Measurements from ENCODE around the gene SPINT2. TPM values are rescaled to one million over a fixed set of nuclear protein-coding genes. Genes with fewer than 3 reads are reported as not detected.
A peak's percentile ranks its signal among the peaks of the same experiment; 100 is the strongest.

SPINT2 gene
- total and polyA plus RNA-seq, 2 of the 13 experiments (the other 11 are each of a cell fraction or from before 2014, with no cell fraction given), result 0.31 to 0.77 TPM

GRCh38 chr19:38224014-38224862 lies 40.1 kb upstream of the SPINT2 start, which contains the start of gene DPF1 (continued):
- TF ChIP-seq IKZF5 (CRISPR knock-in tag; IDR thresholded peaks at IDR 0.05) (0 out of 2 replicates have a peak, but pooled peaks have one; percentile 43), LCORL (IDR thresholded peaks at IDR 0.05) (no peak), LCORL (CRISPR knock-in tag; IDR thresholded peaks at IDR 0.05) (peak; percentile 69), KDM2A (CRISPR knock-in tag; IDR thresholded peaks at IDR 0.05; ENCODE audit: borderline replicate concordance, low read depth) (peak; percentile 42), SOX5 (CRISPR knock-in tag; IDR thresholded peaks at IDR 0.05; ENCODE audit: borderline replicate concordance) (peak; percentile 15; the same call in 1 of the 2 replicates), RBM22 (optimal IDR thresholded peaks at IDR 0.05; ENCODE audit: low read length) (no peak), ZBTB38 (CRISPR knock-in tag; IDR thresholded peaks at IDR 0.05) (peak; percentile 57), SALL2 (CRISPR knock-in tag; IDR thresholded peaks at IDR 0.05) (0 out of 2 replicates have a peak, but pooled peaks have one; percentile 29), SP4 (CRISPR knock-in tag; IDR thresholded peaks at IDR 0.05) (peak; percentile 98), ZNF562 (CRISPR knock-in tag; IDR thresholded peaks at IDR 0.05; ENCODE audit: borderline replicate concordance) (no peak), RXRA (CRISPR knock-in tag; IDR thresholded peaks at IDR 0.05) (peak; percentile 24; the same call in 1 of the 2 replicates), POLR2A (IDR thresholded peaks at IDR 0.05; ENCODE audit: insufficient read depth in 1 of 2, low read depth in 2 of 2, low read length in 2 of 2) (peak; percentile 42 to 49; a peak in 2 of 4 replicates), NFYB (CRISPR knock-in tag; IDR thresholded peaks at IDR 0.05) (peak; percentile 88), ZNF530 (CRISPR knock-in tag; IDR thresholded peaks at IDR 0.05; ENCODE audit: low read depth) (no peak), IRF9 (CRISPR knock-in tag; IDR thresholded peaks at IDR 0.05; ENCODE audit: borderline replicate concordance) (peak; percentile 36; the same call in 1 of the 2 replicates), ZBTB37 (CRISPR knock-in tag; IDR thresholded peaks at IDR 0.05) (no peak), ZMYM4 (CRISPR knock-in tag; IDR thresholded peaks at IDR 0.05) (peak; percentile 44; the same call in 1 of the 2 replicates), NONO (IDR thresholded peaks at IDR 0.05) (no peak), NONO (CRISPR knock-in tag; conservative IDR thresholded peaks at IDR 0.05) (peak; percentile 66), HOXA3 (CRISPR knock-in tag; IDR thresholded peaks at IDR 0.05) (peak; percentile 36; the same call in 1 of the 2 replicates), MXD4 (CRISPR knock-in tag; IDR thresholded peaks at IDR 0.05) (peak; percentile 47; the same call in 1 of the 2 replicates), HINFP (CRISPR knock-in tag; IDR thresholded peaks at IDR 0.05; ENCODE audit: low read depth) (0 out of 2 replicates have a peak, but pooled peaks have one; percentile 51), MLX (CRISPR knock-in tag; IDR thresholded peaks at IDR 0.05) (peak; percentile 18; the same call in 1 of the 2 replicates), NFYC (CRISPR knock-in tag; IDR thresholded peaks at IDR 0.05) (peak; percentile 88), MEIS2 (CRISPR knock-in tag; IDR thresholded peaks at IDR 0.05) (no peak), YEATS2 (CRISPR knock-in tag; IDR thresholded peaks at IDR 0.05; ENCODE audit: borderline replicate concordance) (no peak)
